Pons (tissue), 1 donor: Measurements from ENCODE around the gene VSTM4.
A peak's percentile ranks its signal among the peaks of the same experiment; 100 is the strongest.

Source experiments
- DNase-seq: peaks from one replicate; pipeline ENCODE4 v3.0.0-alpha.2; 2016; ENCODE audit warnings: low spot score

VSTM4 gene

GRCh38 chr10:49115015-49115795 is at the start of gene VSTM4:
VSTM4 (minus strand) TSS chr10:49115522; CDS start chr10:49115485, 37 bp downstream.
- no peak for DNase-seq

GRCh38 chr10:49164559-49165188 is 49.4 kb upstream of the VSTM4 start:
- DNase-seq: peak; percentile 25

- DNase-seq: no peak
Observed at GRCh38 chr10:49163741-49164140, 48.4 kb upstream of the VSTM4 start.

- DNase-seq: no peak
Observed at GRCh38 chr10:49162761-49163310, 47.5 kb upstream of the VSTM4 start.

- no peak for DNase-seq
Observed at GRCh38 chr10:49162063-49162462, 46.7 kb upstream of the VSTM4 start.

GRCh38 chr10:49161411-49161997 is 46.2 kb upstream of the VSTM4 start:
- DNase-seq: peak; percentile 61

- no peak for DNase-seq
Observed at GRCh38 chr10:49160814-49161213, 45.5 kb upstream of the VSTM4 start.

GRCh38 chr10:49160110-49160509 is 44.8 kb upstream of the VSTM4 start:
- DNase-seq: no peak

GRCh38 chr10:49158915-49159314 is 43.6 kb upstream of the VSTM4 start:
- no peak for DNase-seq

- DNase-seq: no peak
Observed at GRCh38 chr10:49158404-49158803, 43.1 kb upstream of the VSTM4 start.

GRCh38 chr10:49157229-49157628 is 41.9 kb upstream of the VSTM4 start:
- DNase-seq: no peak

GRCh38 chr10:49154641-49155040 is 39.3 kb upstream of the VSTM4 start:
- DNase-seq: no peak

- DNase-seq: no peak
Observed at GRCh38 chr10:49153971-49154370, 38.6 kb upstream of the VSTM4 start.

- no peak for DNase-seq
Observed at GRCh38 chr10:49153115-49153514, 37.8 kb upstream of the VSTM4 start.

GRCh38 chr10:49152663-49153062 is 37.3 kb upstream of the VSTM4 start:
- DNase-seq: no peak

GRCh38 chr10:49152037-49152436 is 36.7 kb upstream of the VSTM4 start:
- no peak for DNase-seq

- no peak for DNase-seq
Observed at GRCh38 chr10:49151481-49151880, 36.2 kb upstream of the VSTM4 start.

GRCh38 chr10:49151025-49151445 is 35.7 kb upstream of the VSTM4 start:
- no peak for DNase-seq

GRCh38 chr10:49150426-49150825 is 35.1 kb upstream of the VSTM4 start:
- no peak for DNase-seq

- no peak for DNase-seq
Observed at GRCh38 chr10:49149881-49150280, 34.6 kb upstream of the VSTM4 start.

- DNase-seq: no peak
Observed at GRCh38 chr10:49144058-49144720, 28.9 kb upstream of the VSTM4 start.

- DNase-seq: no peak
Observed at GRCh38 chr10:49143249-49143648, 27.9 kb upstream of the VSTM4 start.
